ENCODE data around the gene SNAI3. TPM values are rescaled to one million over a fixed set of nuclear protein-coding genes. Genes with fewer than 3 reads are reported as not detected.

Gene SNAI3
- total RNA-seq, 1 experiment from 2014 or later, result not detected

GRCh38 chr16:88731699-88732098, 45.4 kb upstream of the SNAI3 start:
- no TSS peak for BruUV-seq (replicated peaks)
- peak; percentile 73 for ATAC-seq

More at GRCh38 chr16:88731699-88732098, 45.4 kb upstream of the SNAI3 start:
- in situ Hi-C loops (cut with HindIII; ENCODE audit: low pct_unique_long_range_greater_than_20kb, low sequenced_read_pairs) (no loop called here), intact Hi-C loops (cut with micrococcal nuclease; ENCODE audit: unreplicated experiment) (loop anchor here (10.0 kb wide), 1 partner anchor 53 kb away; the partner anchor contains the start of gene PIEZO1)
- Histone ChIP-seq H3K27ac (ENCODE audit: low read length) (no peak overlapping the region), H3K36me3 (ENCODE audit: control insufficient read depth, insufficient read depth, low read length) (no peaks in the 10 kb centered on the region; the same call in 1 of the 2 replicates), H3K4me3 (ENCODE audit: low read depth in 2 of 2, low read length in 2 of 2) (no peak overlapping the region), H3K27me3 (ENCODE audit: control insufficient read depth, insufficient read depth, low read length) (no peaks in the 10 kb centered on the region), H3K9me3 (ENCODE audit: control insufficient read depth, insufficient read depth, low read depth, low read length) (no peaks in the 10 kb centered on the region), H3K4me1 (ENCODE audit: control insufficient read depth, insufficient read depth, low read length) (no peaks in the 10 kb centered on the region; the same call in 1 of the 2 replicates)
- ChIA-PET POLR2A (no interaction called here), CTCF (no interaction called here)
- DNase-seq (ENCODE audit: low read depth, low spot score), result no peak
- TF ChIP-seq POLR2AphosphoS5 (IDR thresholded peaks at IDR 0.05; ENCODE audit: low read depth, low read length), result no peak
- TF ChIP-seq SIN3A (IDR thresholded peaks at IDR 0.05; ENCODE audit: borderline replicate concordance, insufficient read depth, low read depth, low read length), result no peak
- TF ChIP-seq TCF7L2 (IDR thresholded peaks at IDR 0.05; ENCODE audit: low read depth, low read length), result no peak
- TF ChIP-seq CTCF (IDR thresholded peaks at IDR 0.05), result no peak
- no peak for TF ChIP-seq REST (IDR thresholded peaks at IDR 0.05; ENCODE audit: insufficient read depth in 1 of 2, low read depth in 2 of 2, low read length in 1 of 2)
